ENCODE results near the gene LRP5. TPM values are rescaled to one million over a fixed set of nuclear protein-coding genes. Genes with fewer than 3 reads are reported as not detected.

Gene LRP5
- total RNA-seq, 4 donors from 2014 or later, result 45.8 to 75.5 (median 54.3) TPM

DNA sequence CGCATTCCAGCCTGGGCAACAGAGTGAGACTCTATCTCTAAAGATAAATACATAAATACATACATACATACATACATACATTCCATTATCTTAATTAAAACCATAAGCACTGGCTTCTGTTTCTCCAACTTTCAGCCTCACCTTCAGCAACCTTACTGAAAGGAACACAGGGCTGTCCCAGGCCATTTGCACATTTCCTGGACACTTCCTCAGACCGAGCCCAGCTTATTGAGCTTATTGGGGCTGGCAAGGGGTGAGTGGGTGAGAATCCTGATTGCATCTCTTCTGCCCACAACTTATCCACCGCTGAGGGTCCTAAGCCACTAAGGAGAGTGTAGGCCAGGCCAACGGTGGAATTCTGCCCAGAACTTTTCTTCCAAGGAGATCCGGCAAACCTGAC lies 16.5 kb upstream of the LRP5 start:
- H3K27me3 ChIP-seq, result no peaks in the 10 kb centered on the region
- TF ChIP-seq, protein P1, sequence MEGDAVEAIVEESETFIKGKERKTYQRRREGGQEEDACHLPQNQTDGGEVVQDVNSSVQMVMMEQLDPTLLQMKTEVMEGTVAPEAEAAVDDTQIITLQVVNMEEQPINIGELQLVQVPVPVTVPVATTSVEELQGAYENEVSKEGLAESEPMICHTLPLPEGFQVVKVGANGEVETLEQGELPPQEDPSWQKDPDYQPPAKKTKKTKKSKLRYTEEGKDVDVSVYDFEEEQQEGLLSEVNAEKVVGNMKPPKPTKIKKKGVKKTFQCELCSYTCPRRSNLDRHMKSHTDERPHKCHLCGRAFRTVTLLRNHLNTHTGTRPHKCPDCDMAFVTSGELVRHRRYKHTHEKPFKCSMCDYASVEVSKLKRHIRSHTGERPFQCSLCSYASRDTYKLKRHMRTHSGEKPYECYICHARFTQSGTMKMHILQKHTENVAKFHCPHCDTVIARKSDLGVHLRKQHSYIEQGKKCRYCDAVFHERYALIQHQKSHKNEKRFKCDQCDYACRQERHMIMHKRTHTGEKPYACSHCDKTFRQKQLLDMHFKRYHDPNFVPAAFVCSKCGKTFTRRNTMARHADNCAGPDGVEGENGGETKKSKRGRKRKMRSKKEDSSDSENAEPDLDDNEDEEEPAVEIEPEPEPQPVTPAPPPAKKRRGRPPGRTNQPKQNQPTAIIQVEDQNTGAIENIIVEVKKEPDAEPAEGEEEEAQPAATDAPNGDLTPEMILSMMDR (IDR thresholded peaks at IDR 0.05), result no peak
- TF ChIP-seq POLR2A (IDR thresholded peaks at IDR 0.05), result no peak
- no peaks in the 10 kb centered on the region for H3K36me3 ChIP-seq
- WGBS, 2 donors, result 86 to 91% methylated on average over 5 of the region's 5 CpGs
- no peak overlapping the region for H3K27ac ChIP-seq
- intact Hi-C loops (cut with DNase I), result loop anchor here (2.0 kb wide), 1 partner anchor 39 kb away; no protein-coding TSS in a partner anchor
- no peak overlapping the region for H3K4me3 ChIP-seq (replicated peaks in 1 of 3)
- DNase-seq, result no peak
- peaks cover 7 to 8% of the 10 kb centered on the region in 2 donors for H3K4me1 ChIP-seq
- H3K9me3 ChIP-seq, result no peaks in the 10 kb centered on the region

DNA sequence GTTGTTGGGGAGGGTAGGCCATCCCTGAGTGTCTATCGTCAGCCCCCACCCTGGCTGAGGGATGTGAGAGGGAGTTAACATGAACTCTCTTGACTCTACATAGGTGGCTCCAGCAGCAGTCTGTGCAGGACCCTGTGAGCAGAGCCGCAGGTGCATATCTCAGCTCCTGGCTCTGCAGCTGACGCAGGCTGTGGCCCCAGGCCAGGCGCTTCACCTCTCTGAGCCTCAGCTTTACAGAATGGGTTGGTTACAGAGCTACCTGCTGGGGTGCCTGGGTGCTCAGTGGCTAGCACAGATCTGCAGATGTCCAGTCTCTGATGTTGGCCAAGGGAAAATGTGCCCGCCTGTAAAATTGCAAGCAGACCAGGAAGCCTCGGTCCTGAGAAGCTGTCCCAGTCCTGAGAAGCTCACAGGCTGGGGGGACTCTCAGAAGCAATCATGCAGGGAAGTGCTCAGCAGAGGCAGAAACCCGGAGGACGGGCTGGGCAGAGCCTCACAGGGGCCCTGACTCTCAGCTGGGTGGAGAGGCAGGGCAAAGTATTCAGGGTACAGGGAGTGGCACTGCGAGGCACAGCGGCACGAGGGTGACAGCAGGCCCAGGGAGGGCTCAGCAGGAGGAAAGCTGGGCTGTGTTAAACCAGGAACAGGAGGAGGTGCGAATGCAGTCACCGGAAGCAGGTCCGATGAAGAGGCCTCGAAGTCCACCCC lies 15.9 kb upstream of the LRP5 start:
- whole genome bisulfite sequencing, 2 donors, result 78 to 86% methylated on average over 12 to 13 of the region's 15 CpGs
- Histone ChIP-seq H3K27me3 (no peaks in the 10 kb centered on the region), H3K4me3 (replicated peaks in 1 of 3) (no peak overlapping the region), H3K4me1 (peaks cover 7 to 8% of the 10 kb centered on the region in 2 donors), H3K9me3 (no peaks in the 10 kb centered on the region), H3K27ac (no peak overlapping the region), H3K36me3 (no peaks in the 10 kb centered on the region)
- intact Hi-C loops (cut with DNase I), result loop anchor here (2.0 kb wide), 1 partner anchor 40 kb away; no protein-coding TSS in a partner anchor
- TF ChIP-seq, protein P1 (IDR thresholded peaks at IDR 0.05), result no peak
- TF ChIP-seq POLR2A (IDR thresholded peaks at IDR 0.05), result no peak
- DNase-seq, result no peak

DNA sequence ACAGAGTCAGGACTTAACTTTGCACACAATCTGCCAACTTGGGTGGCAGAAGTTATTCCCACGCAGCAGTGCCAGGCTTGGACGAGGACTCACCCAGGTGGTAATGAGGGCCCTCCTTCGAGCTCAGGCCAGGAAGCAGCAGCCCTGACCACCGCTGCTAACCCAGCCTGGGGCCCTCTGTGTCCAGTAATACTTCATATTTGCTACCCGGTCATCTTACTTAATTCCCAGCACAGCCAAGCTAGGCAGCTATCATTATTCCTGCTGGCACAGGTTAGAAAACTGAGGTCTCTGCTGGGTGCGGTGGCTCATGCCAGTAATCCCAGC lies 15.4 kb upstream of the LRP5 start:
- H3K9me3 ChIP-seq, result no peaks in the 10 kb centered on the region
- H3K36me3 ChIP-seq, result no peaks in the 10 kb centered on the region
- H3K4me3 ChIP-seq (replicated peaks in 1 of 3), result no peak overlapping the region
- no peak for DNase-seq
- TF ChIP-seq, protein P1 (IDR thresholded peaks at IDR 0.05), result no peak
- no peak for TF ChIP-seq POLR2A (IDR thresholded peaks at IDR 0.05)
- H3K27me3 ChIP-seq, result no peaks in the 10 kb centered on the region
- WGBS, 2 donors, result 96 to 98% methylated on average over 6 of the region's 6 CpGs
- intact Hi-C loops (cut with DNase I), result loop anchor here (2.0 kb wide), 1 partner anchor 40 kb away; no protein-coding TSS in a partner anchor
- H3K4me1 ChIP-seq, result peaks cover 7 to 8% of the 10 kb centered on the region in 2 donors
- no peak overlapping the region for H3K27ac ChIP-seq

DNA sequence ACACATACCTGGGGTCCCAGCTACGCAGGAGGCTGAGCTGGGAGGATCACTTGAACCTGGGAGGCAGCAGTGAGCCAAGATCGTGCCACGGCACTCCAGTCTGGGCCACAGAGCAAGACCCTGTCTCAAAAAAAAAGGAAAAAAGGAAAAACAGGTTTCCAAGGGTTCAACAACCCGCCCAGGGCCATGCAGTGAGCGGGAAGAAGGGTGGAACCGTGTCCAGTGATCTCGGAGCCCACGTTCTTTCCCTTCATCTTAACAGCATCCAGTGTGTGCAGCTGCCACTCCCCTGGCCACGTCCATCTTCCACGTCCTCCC lies 14.9 kb upstream of the LRP5 start:
- no peak for DNase-seq
- Histone ChIP-seq H3K27ac (no peak overlapping the region), H3K4me3 (replicated peaks in 1 of 3) (no peak overlapping the region), H3K36me3 (no peaks in the 10 kb centered on the region), H3K9me3 (no peaks in the 10 kb centered on the region), H3K4me1 (peaks cover 7 to 8% of the 10 kb centered on the region in 2 donors), H3K27me3 (no peaks in the 10 kb centered on the region)
- WGBS, 2 donors, result 38 to 43% methylated on average over 10 of the region's 10 CpGs
- intact Hi-C loops (cut with DNase I), result loop anchor here (2.0 kb wide), 1 partner anchor 41 kb away; no protein-coding TSS in a partner anchor
- TF ChIP-seq POLR2A (IDR thresholded peaks at IDR 0.05), result no peak
- TF ChIP-seq, protein P1 (IDR thresholded peaks at IDR 0.05), result no peak

DNA sequence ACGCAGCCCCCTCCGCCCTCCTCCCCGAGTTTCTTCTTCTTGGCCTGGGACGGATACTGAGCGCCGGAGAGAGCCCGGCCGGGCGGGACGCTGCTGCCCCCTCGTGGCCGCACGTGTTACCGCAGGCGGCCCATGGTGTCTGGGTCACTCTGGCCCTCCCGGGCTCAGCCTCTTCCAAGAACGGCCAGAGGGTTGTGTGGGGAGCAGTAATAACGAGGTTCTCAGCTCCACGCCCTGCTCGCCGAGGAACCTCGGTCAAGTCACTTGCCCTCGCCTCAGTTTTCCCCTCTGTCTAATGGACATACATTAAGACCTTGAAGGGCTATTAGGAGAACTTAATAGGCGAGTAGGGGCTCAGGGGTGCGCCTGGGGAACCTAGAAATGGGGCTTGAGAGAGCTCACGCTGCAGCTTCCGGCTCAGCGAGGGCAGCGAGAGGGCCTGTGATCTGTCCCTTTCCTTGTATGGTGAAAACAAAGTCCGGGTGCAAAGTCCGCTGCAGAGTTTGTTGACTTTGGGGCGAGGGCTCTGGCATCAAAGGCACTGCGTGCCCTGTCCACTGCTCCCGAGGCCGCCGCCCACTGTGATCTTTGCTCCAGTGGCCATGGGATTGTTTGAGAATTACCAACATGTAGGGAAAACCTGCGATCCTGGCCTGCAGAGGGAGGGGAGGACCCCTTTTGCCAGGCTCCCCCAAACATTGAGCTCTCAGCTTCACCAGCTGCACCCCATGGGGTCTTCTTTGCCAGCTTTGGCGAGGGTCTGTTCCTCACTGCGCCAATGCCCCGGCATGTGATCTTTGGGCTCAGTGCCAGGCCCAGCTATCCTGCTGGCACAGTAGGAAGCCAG lies 14.4 kb upstream of the LRP5 start:
- WGBS, 2 donors, result 30% methylated on average over 33 to 39 of the region's 40 CpGs
- intact Hi-C loops (cut with DNase I), result loop anchor here (2.0 kb wide), 1 partner anchor 41 kb away; no protein-coding TSS in a partner anchor
- H3K27me3 ChIP-seq, result no peaks in the 10 kb centered on the region
- H3K27ac ChIP-seq, result no peak overlapping the region
- no peaks in the 10 kb centered on the region for H3K36me3 ChIP-seq
- no peak for TF ChIP-seq POLR2A (IDR thresholded peaks at IDR 0.05)
- TF ChIP-seq, protein P1 (IDR thresholded peaks at IDR 0.05), result peak; percentile 79 to 99 (median 95)
- H3K4me3 ChIP-seq (replicated peaks in 1 of 3), result no peak overlapping the region
- H3K9me3 ChIP-seq, result no peaks in the 10 kb centered on the region
- DNase-seq, result peak; percentile 70 to 75
- H3K4me1 ChIP-seq, result peaks cover 7 to 8% of the 10 kb centered on the region in 2 donors

Data from thyroid gland (tissue), 4 donors.